B cell (primary cell): ENCODE results near the gene MPZL3.

Source experiments
- EZH2 ChIP-seq: IDR thresholded peaks from 2 replicates; pipeline ENCODE4 v1.6.1; 2012; ENCODE audit warnings: borderline replicate concordance, low read depth, mild to moderate bottlenecking, moderate library complexity, low read length; ENCODE audit not compliant: insufficient read depth, poor library complexity, severe bottlenecking
- TF ChIP-seq, protein P1 (sequence below): fragments of 200-600 bp; IDR thresholded peaks from one replicate; pipeline ENCODE4 v1.8.0; 2022; ENCODE audit warnings: antibody characterized with exemption, mild to moderate bottlenecking

DNA sequence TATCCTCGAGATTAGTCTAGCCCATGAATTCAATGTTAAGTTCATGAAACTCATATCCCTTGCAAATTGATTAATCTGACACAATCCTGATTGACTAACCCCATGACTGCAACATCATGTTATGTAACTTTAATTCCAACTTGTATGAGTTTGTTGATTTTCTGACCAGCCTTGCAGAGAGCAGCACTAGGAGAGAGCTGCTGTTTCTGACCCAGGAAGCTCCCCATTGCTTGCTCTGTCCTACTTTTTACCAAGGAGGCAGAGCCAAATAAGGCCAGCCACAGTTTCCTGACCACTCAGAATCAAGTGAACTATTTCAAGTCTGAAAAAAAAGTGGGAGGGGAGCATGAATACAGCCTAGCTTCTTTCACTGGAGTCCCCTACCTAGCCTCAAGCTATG lies 13.2 kb downstream of the MPZL3 start:
- TF ChIP-seq, protein P1, sequence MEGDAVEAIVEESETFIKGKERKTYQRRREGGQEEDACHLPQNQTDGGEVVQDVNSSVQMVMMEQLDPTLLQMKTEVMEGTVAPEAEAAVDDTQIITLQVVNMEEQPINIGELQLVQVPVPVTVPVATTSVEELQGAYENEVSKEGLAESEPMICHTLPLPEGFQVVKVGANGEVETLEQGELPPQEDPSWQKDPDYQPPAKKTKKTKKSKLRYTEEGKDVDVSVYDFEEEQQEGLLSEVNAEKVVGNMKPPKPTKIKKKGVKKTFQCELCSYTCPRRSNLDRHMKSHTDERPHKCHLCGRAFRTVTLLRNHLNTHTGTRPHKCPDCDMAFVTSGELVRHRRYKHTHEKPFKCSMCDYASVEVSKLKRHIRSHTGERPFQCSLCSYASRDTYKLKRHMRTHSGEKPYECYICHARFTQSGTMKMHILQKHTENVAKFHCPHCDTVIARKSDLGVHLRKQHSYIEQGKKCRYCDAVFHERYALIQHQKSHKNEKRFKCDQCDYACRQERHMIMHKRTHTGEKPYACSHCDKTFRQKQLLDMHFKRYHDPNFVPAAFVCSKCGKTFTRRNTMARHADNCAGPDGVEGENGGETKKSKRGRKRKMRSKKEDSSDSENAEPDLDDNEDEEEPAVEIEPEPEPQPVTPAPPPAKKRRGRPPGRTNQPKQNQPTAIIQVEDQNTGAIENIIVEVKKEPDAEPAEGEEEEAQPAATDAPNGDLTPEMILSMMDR, result no peak
- TF ChIP-seq EZH2, result no peak
